Stimulated activated CD4-positive, alpha-beta T cell treated with anti-CD3 and anti-CD28 coated beads, TNF-alpha, amount 100 ng/mL, for 4 hours (primary cell): ENCODE measurements around the gene GPRC5B.
A peak's percentile ranks its signal among the peaks of the same experiment; 100 is the strongest.

ENCODE experiments used
- DNase-seq, 3 experiments: peaks; one replicate each; pipeline ENCODE4 v3.0.0-alpha.2; 2020; ENCODE audit warnings: low read depth in 3 of 3

The GPRC5B gene, protein sequence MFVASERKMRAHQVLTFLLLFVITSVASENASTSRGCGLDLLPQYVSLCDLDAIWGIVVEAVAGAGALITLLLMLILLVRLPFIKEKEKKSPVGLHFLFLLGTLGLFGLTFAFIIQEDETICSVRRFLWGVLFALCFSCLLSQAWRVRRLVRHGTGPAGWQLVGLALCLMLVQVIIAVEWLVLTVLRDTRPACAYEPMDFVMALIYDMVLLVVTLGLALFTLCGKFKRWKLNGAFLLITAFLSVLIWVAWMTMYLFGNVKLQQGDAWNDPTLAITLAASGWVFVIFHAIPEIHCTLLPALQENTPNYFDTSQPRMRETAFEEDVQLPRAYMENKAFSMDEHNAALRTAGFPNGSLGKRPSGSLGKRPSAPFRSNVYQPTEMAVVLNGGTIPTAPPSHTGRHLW

DNA sequence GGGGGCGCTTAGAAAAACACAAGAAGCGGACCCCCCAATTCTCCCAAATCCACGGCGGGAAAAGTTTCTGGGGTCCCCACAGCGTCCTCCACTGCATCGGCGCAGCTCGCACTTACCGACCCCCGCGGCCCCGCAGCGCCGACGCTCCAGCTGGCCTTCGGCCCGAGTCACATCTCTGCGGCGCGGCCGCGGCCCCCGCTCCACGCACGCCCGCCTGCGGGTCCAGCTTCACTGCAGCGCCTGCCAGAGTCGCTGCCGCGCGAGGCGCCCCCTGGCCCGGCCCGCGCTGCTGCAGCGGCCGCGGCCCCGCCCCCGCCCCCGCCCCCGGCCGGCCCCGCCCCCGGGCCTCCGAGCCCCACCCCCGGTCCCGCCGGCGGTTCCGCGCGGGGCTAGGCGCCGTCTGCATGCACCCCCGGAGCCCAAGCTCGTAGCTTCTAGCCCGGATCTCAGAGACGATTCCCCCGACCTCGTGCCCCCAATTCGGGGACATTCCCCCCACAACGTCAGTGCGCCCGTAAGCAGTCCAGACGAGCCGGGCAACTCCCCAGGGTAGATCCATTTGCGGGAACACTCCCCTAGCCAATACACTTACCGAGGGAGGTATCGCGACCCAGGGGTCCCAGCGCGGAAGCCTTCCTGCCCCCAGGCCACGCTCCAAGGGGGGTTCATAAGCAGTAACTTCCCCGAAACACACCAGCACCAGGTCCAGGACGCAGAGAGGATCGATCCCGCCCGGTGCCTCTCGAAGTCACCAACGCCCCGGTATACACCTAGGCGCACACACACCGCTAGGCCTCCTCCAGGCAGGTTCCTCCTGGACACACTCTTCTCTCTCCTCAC lies at the start of gene GPRC5B:
TSS of gene GPRC5B (minus strand) at position 238 of the 840 bp plus-strand sequence. CDS start 12,003 bp downstream, outside the sequence.
- DNase-seq = peak in 2 of 3 experiments; percentile 13 to 21

DNA sequence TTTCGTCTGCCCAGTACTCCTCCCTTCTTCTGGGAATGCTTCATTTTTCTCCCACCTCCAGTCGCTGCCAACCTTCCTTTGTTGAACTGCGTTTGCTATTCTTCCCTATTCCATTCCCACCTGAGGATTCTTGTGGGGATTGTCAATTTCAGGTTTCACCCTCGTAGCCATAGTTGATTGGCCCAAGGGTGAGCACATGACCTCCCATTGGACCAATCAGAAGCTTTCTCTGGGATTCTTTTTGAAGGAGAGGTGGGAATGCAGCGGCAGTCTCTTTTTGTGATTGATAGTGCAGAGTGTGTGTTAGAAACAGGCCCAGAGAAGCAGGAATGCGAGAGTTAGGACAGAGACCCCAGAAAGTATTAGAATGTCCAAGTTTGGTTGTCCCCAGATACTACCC lies 49.1 kb upstream of the GPRC5B start:
- no peak for DNase-seq

DNA sequence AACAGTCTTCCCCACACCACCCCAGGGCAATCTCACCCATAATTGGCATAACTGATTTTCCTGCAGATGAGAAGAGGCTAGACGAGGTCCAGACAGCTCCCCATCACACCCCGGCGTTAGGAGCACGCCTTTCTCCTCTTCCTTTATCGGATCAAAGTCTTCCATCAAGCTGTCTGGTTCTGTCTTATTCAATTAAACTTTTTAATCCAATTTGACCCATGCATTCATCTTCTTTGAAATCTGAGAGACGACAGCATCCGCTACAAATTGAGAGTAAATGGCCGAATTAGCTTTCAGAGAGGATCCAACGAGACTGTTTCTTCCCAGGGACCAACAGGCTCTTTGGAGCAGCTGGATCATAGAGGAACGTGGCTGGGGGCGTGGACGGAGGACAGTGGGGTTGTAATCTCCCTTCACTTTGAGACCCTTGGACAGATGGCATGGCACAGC lies 44.4 kb upstream of the GPRC5B start:
- no peak for DNase-seq

DNA sequence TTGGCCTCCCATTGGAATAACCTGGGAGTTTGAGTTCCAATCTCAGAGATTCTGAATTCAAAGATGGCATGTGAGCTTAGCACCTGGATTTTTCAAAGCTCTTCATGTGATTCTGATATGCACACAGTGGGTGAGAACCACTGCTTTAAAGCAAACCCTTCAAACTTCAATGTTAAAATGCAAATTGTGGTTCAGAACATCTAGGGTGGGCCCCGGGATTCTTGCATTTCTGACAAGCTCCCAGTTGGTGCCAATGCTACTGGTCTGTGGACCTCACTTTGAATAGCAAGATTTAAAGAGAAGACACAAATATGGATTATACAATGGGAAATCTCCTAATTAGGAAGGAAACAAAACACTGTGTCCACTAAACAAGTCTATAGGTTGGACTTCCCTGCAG lies 43.8 kb upstream of the GPRC5B start:
- DNase-seq = no peak

DNA sequence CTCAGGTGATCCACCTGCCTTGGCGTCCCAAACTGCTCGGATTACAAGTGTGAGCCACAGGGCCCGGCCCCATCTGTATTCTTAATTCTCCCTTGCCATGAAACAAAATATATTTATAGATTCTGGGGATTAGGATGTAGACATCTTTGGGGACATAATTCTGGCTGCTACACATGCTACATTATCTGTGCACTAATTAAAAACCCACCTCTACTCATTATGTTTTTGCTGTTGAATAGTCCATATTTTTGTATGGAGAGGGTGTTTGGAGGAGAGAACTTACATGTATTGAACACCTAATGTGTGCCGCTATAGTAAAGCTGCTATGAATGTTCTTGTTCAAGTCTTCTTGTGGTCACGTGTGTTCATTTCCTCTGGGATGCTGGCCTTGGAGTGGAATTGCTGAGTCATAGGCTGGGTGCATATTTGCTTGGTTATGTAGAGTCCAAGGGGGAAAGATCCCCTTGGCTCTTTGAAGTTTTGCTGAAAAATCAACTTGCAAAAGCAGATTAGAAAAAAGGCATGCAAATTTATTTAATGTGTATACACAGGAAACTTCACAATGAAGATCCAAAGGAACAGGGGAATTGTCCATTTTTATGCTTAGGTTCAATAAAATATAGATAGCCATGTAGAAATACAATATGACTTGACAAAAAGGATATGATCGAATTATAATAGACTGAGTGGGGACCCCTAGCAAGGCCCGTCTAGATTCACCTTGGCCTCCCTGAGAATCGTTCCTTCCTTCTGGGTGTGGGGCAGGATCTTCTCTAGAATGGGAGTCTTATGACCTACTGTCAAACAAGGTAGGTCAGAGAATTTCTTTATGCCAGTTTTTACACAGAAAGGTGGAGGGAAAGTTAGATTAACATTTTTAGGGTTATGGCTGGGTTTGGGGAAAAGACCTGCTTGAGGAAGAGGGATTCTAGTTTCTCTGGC lies 42.1 kb upstream of the GPRC5B start:
- DNase-seq = no peak

DNA sequence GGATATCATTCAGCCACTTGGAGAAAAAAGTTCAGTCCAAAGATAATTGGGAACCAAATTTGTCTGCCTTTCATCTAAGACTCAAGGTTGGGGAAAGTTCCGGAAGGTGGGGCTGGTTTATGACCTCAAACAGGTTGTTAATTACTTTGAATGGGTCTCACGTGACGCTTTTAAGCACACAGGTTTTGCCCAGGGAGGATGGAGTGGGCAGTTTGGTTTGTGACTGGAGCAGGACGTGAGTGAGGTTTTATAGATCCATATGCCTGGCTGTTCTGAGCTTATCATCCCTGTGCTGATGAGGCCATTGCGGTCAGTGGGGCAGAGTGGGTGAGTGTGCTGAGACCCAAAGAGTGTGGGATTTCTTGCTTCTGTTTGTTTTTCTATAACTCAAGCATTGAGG lies 38.7 kb upstream of the GPRC5B start:
- no peak for DNase-seq

DNA sequence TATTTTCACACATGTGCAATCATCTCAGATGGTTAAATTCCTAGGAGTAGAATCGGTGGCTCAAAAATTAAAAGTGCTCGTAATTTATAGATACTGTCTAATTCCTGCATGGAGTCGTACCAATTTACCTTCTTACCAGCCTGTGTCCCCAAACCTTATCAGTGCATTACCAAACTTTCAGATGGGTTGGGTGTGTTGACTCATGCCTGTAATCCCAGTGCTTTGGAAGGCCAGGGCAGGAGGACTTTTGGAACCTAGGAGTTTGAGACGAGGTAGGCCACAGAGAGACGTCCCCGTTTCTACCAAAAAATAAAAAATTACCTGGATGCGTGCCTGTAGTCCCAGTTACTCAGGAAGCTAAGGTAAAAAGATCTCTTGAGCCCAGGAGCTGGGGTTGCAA lies 34.5 kb upstream of the GPRC5B start:
- DNase-seq = no peak

DNA sequence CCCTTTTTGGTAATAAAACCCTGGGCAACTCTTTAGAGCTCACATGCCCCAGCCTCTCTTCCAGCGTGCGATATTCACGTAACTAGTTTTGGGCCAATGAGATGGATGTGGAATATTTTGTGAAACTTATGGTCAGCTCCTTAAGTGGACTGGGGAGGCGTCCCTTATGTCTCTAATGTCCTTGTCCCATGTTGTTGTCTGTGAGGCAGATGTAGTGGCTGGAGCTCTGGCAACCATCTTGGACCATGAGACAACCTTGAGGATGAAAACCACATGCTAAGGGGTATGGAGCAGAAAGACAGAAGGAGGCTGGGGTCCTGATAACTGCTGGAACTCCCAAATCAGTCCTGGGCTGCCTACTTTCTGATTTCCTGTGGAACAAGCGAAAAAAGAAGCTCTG lies 31.4 kb upstream of the GPRC5B start:
- no peak for DNase-seq

DNA sequence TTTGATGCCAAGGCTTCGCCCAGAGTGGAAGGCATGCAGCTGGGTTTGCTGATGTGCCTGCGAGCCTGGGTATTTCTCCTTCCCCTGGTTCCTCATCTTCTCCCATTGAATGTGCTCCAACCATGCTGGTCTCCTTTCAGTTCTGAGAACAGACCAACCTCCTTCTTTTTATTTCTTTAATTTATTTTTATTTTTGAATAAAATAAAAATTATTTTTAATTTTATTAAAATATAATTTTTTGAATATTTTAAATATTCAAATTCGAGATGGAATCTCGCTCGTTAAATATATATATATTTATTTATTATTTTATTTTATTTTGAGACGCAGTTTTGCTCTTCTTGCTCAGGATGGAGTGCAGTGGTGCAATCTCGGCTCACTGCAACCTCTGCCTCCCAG lies 30.2 kb upstream of the GPRC5B start:
- DNase-seq = no peak

DNA sequence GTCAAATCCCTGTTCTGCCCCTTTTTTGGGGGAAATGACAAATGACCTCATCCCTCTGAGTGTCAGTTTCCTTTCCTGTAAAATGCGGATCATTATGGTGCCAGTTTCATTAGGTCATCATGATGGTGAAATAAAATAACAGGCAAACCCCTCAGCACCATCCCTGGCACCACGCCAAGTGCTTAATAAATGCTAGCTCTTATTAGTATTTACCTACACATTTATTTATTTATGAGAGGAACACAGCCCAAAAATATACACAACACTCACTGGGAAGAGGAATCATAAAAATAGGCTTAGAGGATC lies 28.6 kb upstream of the GPRC5B start:
- no peak for DNase-seq

DNA sequence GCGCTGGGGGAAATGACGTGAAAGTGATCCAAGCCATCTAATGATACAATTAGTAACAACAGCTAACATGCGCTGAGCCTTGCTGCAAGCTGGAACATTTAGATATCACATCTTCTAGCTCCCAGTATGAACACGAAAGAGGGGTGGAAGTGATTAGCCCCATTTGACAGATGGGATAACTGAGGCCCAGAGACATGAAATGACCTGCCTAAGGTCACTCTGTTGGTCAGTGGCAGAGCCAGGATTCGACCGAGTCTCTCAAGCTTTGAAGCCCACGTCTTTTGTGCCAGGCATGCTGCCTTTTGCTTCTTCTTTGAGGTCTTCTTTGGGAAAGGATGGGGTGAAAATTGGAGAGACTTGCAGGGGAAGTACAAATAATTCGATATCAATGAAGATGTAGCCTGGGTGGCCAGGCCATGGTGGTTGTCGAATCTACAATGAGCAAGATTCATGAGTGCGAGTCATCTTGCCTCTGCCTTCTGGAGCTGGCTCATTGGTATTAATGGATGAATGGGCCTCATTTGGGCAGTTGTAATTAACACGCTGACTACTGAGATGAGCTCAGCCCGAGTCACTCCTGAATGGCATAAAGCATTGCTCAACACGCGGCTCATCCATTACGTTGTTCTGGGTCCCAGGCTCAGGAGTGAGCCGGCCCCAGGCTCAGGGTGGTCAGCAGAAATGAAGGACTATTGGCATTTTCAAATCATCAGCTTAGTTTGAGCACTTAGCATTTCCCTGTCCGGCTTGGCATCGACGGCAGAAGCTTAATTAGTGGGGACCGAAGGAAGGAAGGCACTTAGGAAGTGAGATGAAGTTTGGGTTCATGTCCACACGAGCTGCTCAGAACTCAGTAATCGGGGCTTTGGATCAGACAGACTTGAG lies 28.0 kb upstream of the GPRC5B start:
- no peak for DNase-seq

DNA sequence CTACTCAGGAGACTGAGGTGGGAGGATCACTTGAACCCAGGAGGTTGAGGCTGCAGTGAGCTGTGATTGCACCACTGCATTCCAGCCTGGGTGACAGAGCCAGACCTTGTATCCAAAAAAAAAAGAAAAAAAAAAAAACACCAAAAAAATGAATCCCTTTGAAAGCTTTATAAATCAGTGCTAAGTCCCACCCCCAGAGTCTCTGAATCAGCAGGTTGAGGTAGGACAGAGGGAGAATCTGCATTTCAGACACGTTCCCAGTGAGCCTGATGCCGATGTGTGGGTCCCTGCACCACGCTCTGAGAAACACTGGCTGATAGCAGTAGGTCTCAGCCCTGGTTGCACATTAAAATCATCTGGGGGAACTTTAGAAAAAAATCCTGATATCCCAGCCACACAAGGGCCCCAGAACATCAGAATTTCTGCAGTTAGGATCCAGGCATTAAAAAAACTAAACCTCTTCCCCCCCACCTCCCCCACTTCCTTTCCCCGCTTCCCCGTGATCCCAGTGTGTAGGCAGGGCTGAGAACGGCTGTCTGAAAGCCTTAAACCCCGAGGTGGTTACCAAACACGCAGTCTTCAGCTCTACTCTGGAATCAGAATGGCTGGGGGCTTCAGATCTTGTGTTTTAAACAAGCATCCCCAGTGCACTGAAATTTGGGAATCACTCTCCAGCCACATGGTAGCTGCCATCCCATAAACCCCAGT lies 27.3 kb upstream of the GPRC5B start:
- no peak for DNase-seq

DNA sequence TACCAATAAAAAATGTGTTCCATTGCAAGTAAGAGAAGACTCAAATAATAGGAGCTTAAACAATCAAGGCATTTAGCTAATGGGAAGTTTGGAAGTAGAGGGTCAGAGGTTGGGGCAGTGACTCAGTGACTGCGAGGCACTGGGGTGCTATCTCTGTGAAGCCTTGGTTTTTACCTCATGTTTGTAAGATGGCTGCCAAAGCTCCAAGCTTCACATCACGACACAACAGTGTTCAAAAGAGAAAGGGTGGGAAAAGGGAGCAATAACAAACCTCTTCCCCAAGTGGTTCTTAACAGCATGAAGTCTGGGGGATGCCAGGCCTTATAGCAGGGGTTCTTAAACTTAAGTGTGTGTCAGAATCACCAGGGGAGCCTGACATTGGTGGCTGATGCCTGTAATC lies 26.6 kb upstream of the GPRC5B start:
- no peak for DNase-seq

DNA sequence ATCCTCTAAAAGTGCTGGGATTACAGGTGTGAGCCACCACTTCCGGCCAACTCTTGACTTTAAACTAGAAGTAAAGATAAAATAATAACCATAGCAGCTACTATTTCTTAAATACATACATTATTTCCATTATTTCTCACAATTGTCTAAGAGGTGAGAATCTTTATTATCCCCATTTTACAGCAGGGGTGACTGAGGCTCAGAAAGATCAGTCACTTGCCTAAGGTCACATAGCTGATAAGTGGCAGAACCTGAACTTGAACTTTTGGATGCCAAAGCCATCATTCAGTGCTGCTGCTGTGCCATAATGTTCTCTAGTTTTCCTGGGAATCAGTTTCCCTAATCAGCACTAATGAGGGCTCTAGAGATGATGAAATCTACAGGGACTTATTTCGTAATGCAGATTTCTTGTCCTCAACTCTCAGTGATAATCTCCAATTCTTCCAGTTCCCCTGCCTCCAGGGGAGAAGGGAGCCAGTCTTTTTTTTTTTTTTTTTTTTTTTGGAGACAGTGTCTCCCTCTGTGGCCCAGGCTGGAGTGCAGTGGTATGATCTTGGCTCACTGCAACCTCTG lies 25.2 kb upstream of the GPRC5B start:
- DNase-seq = no peak

DNA sequence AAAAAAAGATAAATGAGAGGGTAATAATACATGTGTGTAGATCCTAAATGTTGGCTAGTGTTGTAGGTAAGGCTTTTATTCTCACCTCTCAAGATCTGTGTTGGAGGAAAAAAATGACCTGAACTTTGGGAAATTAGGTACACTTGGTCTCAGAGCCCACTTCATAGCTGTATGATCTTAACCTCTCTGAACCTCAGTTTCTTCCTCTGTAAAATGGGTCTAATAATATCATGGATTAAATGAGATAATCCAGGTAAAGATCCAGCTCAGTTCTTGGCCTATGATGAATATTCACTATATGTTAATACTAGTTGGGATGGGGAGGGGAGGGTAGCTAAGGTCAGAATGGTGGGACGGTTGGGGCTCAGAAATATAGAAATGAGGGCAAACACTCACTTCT lies 24.3 kb upstream of the GPRC5B start:
- DNase-seq = no peak

DNA sequence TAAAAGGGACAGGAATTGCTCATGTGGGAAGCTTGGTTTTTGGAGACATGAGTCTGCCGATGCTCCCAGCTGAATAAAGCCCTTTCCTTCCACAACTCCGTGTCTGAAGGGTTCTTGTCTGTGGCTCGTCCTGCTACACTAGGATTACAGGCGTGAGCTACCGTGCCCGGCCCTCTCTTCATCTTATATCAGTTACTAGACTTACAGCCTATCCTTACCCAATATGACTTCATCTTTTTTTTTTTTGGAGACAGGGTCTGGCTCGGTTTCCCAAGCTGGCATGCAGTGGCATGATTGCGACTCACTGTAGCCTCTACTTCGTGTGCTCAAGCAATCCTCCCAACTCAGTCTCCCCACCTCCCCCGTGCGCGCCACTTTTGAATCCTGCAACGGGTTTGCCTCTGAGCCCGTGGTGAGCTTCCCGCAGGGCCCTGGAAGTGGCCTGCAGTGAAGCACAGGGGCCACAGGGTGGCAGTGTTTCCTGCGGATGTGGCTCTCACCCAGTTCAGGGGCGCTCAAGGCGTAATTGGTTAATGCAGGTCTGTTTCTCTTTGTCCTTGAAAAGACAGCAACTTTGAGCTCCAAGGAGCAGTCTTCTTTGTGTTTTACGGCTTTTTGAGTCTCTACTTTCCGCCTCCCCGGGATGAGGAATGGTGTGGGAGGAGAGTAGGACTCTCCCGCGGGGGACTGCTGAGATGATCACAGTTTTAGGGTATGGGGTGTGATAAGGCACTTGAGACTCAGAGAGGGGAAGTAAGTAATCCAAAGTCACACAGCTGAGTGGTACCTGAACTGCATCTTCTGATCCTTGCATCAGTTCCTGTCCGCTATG lies 22.7 kb upstream of the GPRC5B start:
- peak in 2 of 3 experiments; percentile 38 to 41 for DNase-seq

DNA sequence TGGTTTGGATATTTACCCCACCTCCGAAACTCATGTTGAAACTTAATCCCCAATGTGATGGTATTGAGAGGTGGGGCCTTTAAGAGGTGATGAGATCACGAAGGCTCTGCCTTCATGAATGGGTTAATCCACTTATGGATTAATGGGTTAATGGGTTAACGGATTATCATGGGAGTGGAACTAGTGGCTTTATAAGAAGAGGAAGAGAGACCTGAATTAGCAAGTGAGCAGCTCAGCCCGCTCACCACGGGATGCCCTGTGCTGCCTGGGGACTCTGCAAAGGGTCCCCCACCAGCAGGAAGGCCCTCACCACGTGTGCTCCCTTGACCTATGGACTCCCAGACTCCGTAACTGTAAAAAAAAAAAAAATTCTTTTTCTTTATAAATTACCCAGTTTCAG lies 16.5 kb upstream of the GPRC5B start:
- no peak for DNase-seq

DNA sequence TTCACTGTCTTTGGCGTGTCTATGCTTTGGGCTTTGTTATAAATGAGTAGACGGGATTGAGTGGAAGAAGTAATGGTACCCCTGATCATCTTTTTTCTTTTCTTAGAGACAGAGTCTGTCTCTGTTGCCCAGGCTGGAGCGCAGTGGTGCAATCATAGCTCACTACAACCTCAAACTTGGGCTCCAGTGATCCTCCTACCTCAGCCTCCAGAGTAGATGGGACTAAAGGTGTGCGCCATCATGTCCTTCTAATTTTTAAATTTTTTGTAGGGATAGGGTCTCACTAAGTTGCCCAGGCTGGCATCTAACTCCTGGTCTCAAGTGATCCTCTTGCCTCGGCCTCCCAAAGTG lies 14.9 kb upstream of the GPRC5B start:
- no peak for DNase-seq

DNA sequence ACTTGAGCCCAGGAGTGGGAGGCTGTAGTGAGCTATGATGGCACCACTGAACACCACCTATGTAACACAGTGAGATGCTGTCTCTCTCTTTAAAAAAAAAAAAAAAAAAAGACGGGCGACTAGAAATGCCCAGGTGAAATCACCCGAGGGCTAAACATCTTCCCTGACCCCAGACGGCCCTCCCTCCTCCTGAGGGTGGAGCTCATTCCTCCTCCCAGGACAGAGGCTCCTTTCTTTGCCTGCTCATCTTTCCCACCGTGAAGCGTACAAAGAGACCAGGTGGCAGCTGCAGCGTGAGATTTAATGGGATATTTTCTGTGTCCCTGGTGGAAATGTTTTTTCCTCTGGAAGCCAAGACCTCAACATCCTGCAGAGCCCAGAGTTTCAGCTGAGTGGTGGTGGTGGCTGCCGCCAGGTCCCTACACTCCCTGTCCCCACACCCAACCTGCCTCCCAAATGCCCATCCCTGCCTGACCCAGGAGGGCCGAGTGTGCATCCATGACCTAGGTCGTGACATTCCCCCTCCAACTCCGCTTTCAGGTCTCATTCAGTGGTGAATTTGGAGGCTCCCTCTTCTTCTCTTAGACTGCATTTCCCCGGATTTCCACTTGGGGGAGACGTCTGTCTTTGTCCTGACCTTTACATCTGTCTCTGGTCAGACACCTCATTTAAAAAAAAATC lies 14.4 kb upstream of the GPRC5B start:
- DNase-seq = no peak
